ENCODE measurements around the gene CEMIP2.

CEMIP2 gene

GRCh38 chr9:71719562-71719961 lies 48.8 kb downstream of the CEMIP2 start:
- DNase-seq = no peak
- Histone ChIP-seq H3K79me2 (ENCODE audit: control insufficient read depth, insufficient read depth, low read length, poor library complexity) (no peaks in the 10 kb centered on the region), H3K4me2 (ENCODE audit: low read length) (no peak overlapping the region), H2BK12ac (ENCODE audit: low read length) (no peak overlapping the region), H4K12ac (ENCODE audit: low read depth, low read length) (no peak overlapping the region), H3K36me3 (ENCODE audit: control insufficient read depth in 1 of 2, insufficient read depth in 2 of 2, low read length in 2 of 2) (peaks cover 22 to 30% of the 10 kb centered on the region in 2 experiments), H3K9me3 (ENCODE audit: insufficient read depth, low read depth, low read length) (no peaks in the 10 kb centered on the region), H4K8ac (ENCODE audit: low read depth, low read length) (no peak overlapping the region), H2BK5ac (ENCODE audit: low read depth, low read length, poor library complexity) (no peak overlapping the region), H3K4me1 (ENCODE audit: control insufficient read depth in 1 of 2, insufficient read depth in 2 of 2, low read length in 2 of 2) (no peaks in the 10 kb centered on the region), H2AFZ (ENCODE audit: insufficient read depth, low read length, poor library complexity) (no peak overlapping the region), H4K91ac (ENCODE audit: low read depth, low read length) (no peak overlapping the region), H3K27me3 (ENCODE audit: insufficient read depth, low read length) (no peaks in the 10 kb centered on the region), H3K4ac (ENCODE audit: low read depth, low read length) (no peak overlapping the region), H3K4me3 (ENCODE audit: low read depth, low read length) (no peak overlapping the region), H3K23ac (ENCODE audit: low read length) (no peak overlapping the region), H3K9ac (ENCODE audit: low read length) (no peak overlapping the region), H3K27ac (ENCODE audit: low read depth, low read length) (no peak overlapping the region), H2BK120ac (ENCODE audit: insufficient read depth, low read length, poor library complexity) (no peak overlapping the region), H3K14ac (ENCODE audit: low read length) (no peak overlapping the region), H3K79me1 (ENCODE audit: low read length) (peaks cover 2% of the 10 kb centered on the region), H3K18ac (ENCODE audit: low read length) (no peak overlapping the region), H2AK5ac (ENCODE audit: low read length) (no peak overlapping the region)
- no CpG with 5 or more reads among the region's 5 CpGs for WGBS (ENCODE audit: extremely low coverage, insufficient coverage, insufficient read length)

GRCh38 chr9:71719088-71719487 lies 49.2 kb downstream of the CEMIP2 start:
- WGBS (ENCODE audit: extremely low coverage, insufficient coverage, insufficient read length) = no CpG with 5 or more reads among the region's 3 CpGs
- H3K4me3 ChIP-seq (ENCODE audit: low read depth, low read length) = no peak overlapping the region
- no peak overlapping the region for H2BK120ac ChIP-seq (ENCODE audit: insufficient read depth, low read length, poor library complexity)
- no peak for DNase-seq
- H3K27ac ChIP-seq (ENCODE audit: low read depth, low read length) = no peak overlapping the region
- H2AK5ac ChIP-seq (ENCODE audit: low read length) = no peak overlapping the region
- peaks cover 21 to 29% of the 10 kb centered on the region in 2 experiments for H3K36me3 ChIP-seq (ENCODE audit: control insufficient read depth in 1 of 2, insufficient read depth in 2 of 2, low read length in 2 of 2)
- no peak overlapping the region for H4K91ac ChIP-seq (ENCODE audit: low read depth, low read length)
- H3K79me1 ChIP-seq (ENCODE audit: low read length) = no peaks in the 10 kb centered on the region
- no peak overlapping the region for H2BK12ac ChIP-seq (ENCODE audit: low read length)
- no peak overlapping the region for H2BK5ac ChIP-seq (ENCODE audit: low read depth, low read length, poor library complexity)
- H3K14ac ChIP-seq (ENCODE audit: low read length) = no peak overlapping the region
- no peak overlapping the region for H3K4me2 ChIP-seq (ENCODE audit: low read length)
- H3K79me2 ChIP-seq (ENCODE audit: control insufficient read depth, insufficient read depth, low read length, poor library complexity) = no peaks in the 10 kb centered on the region
- no peak overlapping the region for H3K9ac ChIP-seq (ENCODE audit: low read length)
- no peak overlapping the region for H4K12ac ChIP-seq (ENCODE audit: low read depth, low read length)
- no peak overlapping the region for H4K8ac ChIP-seq (ENCODE audit: low read depth, low read length)
- no peaks in the 10 kb centered on the region for H3K27me3 ChIP-seq (ENCODE audit: insufficient read depth, low read length)
- H3K4me1 ChIP-seq (ENCODE audit: control insufficient read depth in 1 of 2, insufficient read depth in 2 of 2, low read length in 2 of 2) = no peaks in the 10 kb centered on the region
- no peak overlapping the region for H3K4ac ChIP-seq (ENCODE audit: low read depth, low read length)
- no peaks in the 10 kb centered on the region for H3K9me3 ChIP-seq (ENCODE audit: insufficient read depth, low read depth, low read length)
- H3K23ac ChIP-seq (ENCODE audit: low read length) = no peak overlapping the region
- no peak overlapping the region for H2AFZ ChIP-seq (ENCODE audit: insufficient read depth, low read length, poor library complexity)
- no peak overlapping the region for H3K18ac ChIP-seq (ENCODE audit: low read length)

DNA sequence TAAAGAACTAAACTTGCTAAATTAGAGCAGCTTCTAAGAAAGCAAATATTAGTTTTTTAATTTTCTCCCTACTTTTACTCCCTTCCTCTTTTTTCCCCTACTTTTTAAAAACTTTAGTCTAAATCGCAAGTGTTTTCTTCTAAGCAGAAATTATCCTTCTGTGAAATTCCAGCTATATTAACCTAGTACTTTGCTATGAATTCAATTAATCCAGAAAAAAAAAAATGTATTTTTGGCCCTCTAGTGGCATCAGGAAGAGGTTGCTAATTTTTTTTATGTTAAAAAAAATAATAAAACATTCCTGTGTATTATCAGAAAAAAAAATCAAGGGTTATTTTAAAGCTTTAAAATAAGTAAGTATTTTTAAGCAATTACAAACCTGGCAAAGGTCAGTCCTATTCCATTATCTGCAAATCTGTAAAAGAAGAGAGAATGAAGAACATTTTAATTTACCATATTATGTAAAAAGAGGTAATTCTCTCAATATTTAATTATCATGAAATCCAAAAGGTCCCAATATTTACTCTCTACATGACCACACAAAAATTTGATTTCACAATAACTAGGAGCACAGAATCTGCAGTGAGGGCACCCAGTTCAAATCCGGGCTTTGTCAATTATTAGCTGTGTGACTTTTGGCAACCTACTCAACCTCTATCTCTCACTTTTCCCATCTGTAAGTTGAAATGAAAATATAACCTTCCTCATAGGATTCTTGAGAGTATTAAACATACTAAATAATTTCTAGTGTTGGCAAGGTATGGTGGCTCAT lies 52.0 kb downstream of the CEMIP2 start:
- H3K4ac ChIP-seq (ENCODE audit: low read depth, low read length) = no peak overlapping the region
- no peak overlapping the region for H3K23ac ChIP-seq (ENCODE audit: low read length)
- 100% methylated on average over 1 of the region's 2 CpGs for WGBS (ENCODE audit: extremely low coverage, insufficient coverage, insufficient read length)
- no peak overlapping the region for H3K27ac ChIP-seq (ENCODE audit: low read depth, low read length)
- H3K14ac ChIP-seq (ENCODE audit: low read length) = no peak overlapping the region
- no peaks in the 10 kb centered on the region for H3K79me2 ChIP-seq (ENCODE audit: control insufficient read depth, insufficient read depth, low read length, poor library complexity)
- H3K27me3 ChIP-seq (ENCODE audit: insufficient read depth, low read length) = no peaks in the 10 kb centered on the region
- H2BK120ac ChIP-seq (ENCODE audit: insufficient read depth, low read length, poor library complexity) = no peak overlapping the region
- H3K36me3 ChIP-seq (ENCODE audit: control insufficient read depth in 1 of 2, insufficient read depth in 2 of 2, low read length in 2 of 2) = peaks cover 23 to 38% of the 10 kb centered on the region in 2 experiments
- no peaks in the 10 kb centered on the region for H3K9me3 ChIP-seq (ENCODE audit: insufficient read depth, low read depth, low read length)
- H3K79me1 ChIP-seq (ENCODE audit: low read length) = no peaks in the 10 kb centered on the region
- H2BK12ac ChIP-seq (ENCODE audit: low read length) = no peak overlapping the region
- H3K18ac ChIP-seq (ENCODE audit: low read length) = no peak overlapping the region
- H3K9ac ChIP-seq (ENCODE audit: low read length) = no peak overlapping the region
- no peak overlapping the region for H4K8ac ChIP-seq (ENCODE audit: low read depth, low read length)
- H3K4me2 ChIP-seq (ENCODE audit: low read length) = no peak overlapping the region
- no peak overlapping the region for H4K12ac ChIP-seq (ENCODE audit: low read depth, low read length)
- H2AFZ ChIP-seq (ENCODE audit: insufficient read depth, low read length, poor library complexity) = no peak overlapping the region
- H3K4me1 ChIP-seq (ENCODE audit: control insufficient read depth in 1 of 2, insufficient read depth in 2 of 2, low read length in 2 of 2) = no peaks in the 10 kb centered on the region
- H3K4me3 ChIP-seq (ENCODE audit: low read depth, low read length) = no peak overlapping the region
- no peak overlapping the region for H2AK5ac ChIP-seq (ENCODE audit: low read length)
- H2BK5ac ChIP-seq (ENCODE audit: low read depth, low read length, poor library complexity) = no peak overlapping the region
- no peak overlapping the region for H4K91ac ChIP-seq (ENCODE audit: low read depth, low read length)
- DNase-seq = peak in 1 of 2 donors; percentile 27

DNA sequence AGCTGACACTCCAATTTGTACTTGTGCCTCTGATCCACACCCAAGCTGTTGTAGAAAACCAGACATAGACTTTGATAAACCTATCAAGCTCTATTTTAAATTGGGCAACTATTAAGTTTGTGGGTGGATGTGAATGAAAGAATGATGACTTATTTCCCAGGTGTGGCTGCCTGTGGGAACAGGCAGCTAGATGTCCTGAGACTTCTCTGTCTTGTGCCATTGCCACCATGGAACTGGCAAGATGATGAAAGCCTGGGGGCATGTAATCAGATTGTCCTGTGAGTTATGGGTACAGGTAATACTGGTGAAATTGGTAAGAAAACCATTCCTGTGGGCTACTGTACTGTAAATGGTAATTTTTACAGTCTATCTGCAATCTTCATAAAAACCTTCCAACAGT lies 57.5 kb downstream of the CEMIP2 start:
- Histone ChIP-seq H3K9me3 (ENCODE audit: insufficient read depth, low read depth, low read length) (no peaks in the 10 kb centered on the region), H3K27ac (ENCODE audit: low read depth, low read length) (no peak overlapping the region), H4K8ac (ENCODE audit: low read depth, low read length) (no peak overlapping the region), H3K4me1 (ENCODE audit: control insufficient read depth in 1 of 2, insufficient read depth in 2 of 2, low read length in 2 of 2) (no peaks in the 10 kb centered on the region), H2BK5ac (ENCODE audit: low read depth, low read length, poor library complexity) (no peak overlapping the region), H2BK120ac (ENCODE audit: insufficient read depth, low read length, poor library complexity) (no peak overlapping the region), H4K91ac (ENCODE audit: low read depth, low read length) (no peak overlapping the region), H2BK12ac (ENCODE audit: low read length) (no peak overlapping the region), H3K79me2 (ENCODE audit: control insufficient read depth, insufficient read depth, low read length, poor library complexity) (no peaks in the 10 kb centered on the region), H2AFZ (ENCODE audit: insufficient read depth, low read length, poor library complexity) (no peak overlapping the region), H2AK5ac (ENCODE audit: low read length) (no peak overlapping the region), H3K18ac (ENCODE audit: low read length) (no peak overlapping the region), H3K23ac (ENCODE audit: low read length) (no peak overlapping the region), H4K12ac (ENCODE audit: low read depth, low read length) (no peak overlapping the region), H3K4me2 (ENCODE audit: low read length) (no peak overlapping the region), H3K9ac (ENCODE audit: low read length) (no peak overlapping the region), H3K14ac (ENCODE audit: low read length) (no peak overlapping the region), H3K36me3 (ENCODE audit: control insufficient read depth in 1 of 2, insufficient read depth in 2 of 2, low read length in 2 of 2) (peaks cover 21 to 50% of the 10 kb centered on the region in 2 experiments), H3K4ac (ENCODE audit: low read depth, low read length) (no peak overlapping the region), H3K27me3 (ENCODE audit: insufficient read depth, low read length) (no peaks in the 10 kb centered on the region), H3K4me3 (ENCODE audit: low read depth, low read length) (no peak overlapping the region), H3K79me1 (ENCODE audit: low read length) (no peaks in the 10 kb centered on the region)
- no peak for DNase-seq

All from trophoblast cell (in vitro differentiated cells and primary cell).